Fibroblast of skin of right quadriceps (primary cell): ENCODE results near the gene REC114.
"Not testable (repeated sequence)": the region's sequence is repeated elsewhere in the genome, so short reads cannot be mapped to it uniquely, and the experiment has no call there.

Experiments used
- DNase-seq: peaks from one replicate; pipeline ENCODE4 v3.0.0-alpha.2; 2013

The REC114 gene, protein sequence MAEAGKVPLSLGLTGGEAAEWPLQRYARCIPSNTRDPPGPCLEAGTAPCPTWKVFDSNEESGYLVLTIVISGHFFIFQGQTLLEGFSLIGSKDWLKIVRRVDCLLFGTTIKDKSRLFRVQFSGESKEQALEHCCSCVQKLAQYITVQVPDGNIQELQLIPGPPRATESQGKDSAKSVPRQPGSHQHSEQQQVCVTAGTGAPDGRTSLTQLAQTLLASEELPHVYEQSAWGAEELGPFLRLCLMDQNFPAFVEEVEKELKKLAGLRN

DNA sequence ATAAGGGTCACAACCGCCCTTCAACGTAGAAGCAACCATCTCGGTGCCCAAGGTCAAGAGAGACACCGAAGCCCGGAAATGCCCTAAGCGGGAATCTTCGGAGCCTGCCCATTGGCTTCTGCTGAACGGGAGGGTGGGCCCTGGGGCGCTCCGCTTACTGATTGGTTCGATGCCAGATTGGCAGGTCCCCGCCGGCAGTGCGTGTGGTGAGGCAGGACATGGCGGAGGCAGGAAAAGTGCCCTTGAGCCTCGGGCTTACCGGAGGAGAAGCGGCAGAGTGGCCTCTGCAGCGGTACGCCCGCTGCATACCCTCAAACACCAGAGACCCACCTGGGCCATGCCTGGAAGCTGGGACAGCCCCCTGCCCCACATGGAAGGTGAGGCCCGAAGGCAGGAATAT lies at the start of gene REC114:
Gene REC114 (plus strand): TSS at position 197 of the 400 bp plus-strand sequence. CDS start 22 bp downstream, at position 219.
- DNase-seq: no peak

DNA sequence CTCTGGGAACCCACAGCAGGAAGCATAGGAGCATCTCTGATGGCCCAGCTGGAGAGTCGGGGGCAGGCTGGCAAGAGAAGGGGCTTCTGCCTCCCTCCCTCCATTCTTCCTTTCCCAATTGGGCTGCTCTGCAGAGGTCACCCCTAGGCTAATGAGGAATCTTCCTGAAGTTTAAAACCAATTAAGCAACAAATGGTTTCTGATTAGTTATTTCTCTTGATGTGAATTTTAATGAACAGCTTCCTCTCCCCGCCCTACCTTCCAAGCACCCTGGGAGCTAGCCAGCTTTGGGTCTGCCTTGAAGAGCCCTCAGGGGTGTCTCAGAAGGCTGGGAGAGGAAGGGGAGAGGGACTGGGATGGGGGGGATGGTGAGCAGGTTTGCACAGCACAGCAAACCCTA lies 49.6 kb upstream of the REC114 start:
- DNase-seq: no peak

DNA sequence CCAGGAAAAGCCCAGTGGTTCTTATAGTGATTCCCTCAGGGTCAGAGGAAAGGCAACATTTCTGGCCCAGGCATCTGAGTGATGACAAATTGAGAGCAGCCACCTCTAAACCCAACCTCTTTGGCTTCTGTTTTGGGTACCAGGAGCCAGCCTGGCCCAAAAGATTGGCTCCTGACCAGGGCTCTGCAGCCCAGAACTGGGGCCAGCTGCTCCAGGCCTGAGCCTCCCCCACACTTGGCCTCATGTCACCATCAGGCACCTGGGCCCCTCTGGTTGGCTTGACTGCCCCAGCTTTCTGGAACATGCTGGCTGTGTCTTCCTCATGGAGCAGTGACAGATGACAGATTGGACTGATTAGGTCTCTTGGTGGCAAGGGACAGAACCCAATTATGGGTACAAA lies 48.2 kb upstream of the REC114 start:
- DNase-seq: no peak

DNA sequence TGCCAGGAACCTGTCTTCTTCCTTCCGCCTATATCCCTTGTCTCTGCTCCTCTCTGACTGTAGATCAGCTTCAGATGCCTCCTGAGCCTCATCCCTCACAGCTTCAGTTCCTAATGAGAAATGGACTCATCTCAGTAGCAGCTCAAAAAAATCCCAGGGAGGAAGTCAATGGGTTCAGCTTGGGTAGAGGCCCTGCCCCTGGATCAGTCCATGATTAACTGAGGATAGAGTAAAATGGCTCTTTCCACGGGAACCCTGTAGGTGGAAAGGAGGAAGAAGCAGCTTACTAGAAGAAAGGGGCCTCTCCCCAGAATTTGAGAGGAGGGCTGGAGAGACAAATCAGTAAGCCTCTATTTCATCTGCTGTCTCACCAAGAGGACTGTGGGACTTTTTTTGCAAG lies 47.3 kb upstream of the REC114 start:
- no peak for DNase-seq

DNA sequence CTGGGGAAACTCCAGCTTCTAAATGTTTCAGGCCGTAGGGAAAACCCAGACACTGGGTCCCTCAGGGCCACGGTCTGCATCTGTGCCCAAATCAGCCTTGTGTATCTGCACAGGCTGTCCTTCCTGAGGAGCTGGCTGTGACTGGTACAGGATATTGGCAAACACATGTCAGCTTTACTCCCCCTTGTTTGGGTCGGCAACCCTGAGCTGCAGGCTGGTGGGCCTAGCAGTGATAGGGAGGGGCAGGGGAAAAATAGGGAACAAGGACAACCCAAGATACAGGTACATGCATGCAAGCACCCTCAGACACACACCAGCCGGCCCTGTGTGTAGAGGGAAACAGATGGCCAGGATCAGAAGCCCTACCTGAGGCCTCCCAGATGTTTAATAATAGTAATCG lies 45.5 kb upstream of the REC114 start:
- DNase-seq: no peak

DNA sequence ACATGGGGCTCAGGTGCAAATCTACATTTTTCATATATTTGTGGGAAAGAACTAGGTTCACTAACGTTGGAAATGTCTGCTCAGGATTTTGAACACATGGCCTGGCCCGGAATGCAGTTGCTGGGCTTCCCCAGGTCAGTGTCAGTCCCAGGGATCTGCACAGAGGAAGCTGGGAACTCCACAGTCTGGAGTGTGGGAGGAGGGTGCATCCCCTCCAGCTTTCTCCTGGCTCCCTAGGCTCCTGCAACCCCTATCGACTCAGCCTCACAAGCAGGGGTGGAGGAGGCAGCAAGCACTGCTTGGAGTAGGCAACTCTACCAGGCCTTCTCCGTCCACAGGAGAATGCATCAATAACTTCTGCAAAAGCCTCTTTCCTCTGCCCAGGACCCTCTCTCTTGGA lies 44.1 kb upstream of the REC114 start:
- no peak for DNase-seq

DNA sequence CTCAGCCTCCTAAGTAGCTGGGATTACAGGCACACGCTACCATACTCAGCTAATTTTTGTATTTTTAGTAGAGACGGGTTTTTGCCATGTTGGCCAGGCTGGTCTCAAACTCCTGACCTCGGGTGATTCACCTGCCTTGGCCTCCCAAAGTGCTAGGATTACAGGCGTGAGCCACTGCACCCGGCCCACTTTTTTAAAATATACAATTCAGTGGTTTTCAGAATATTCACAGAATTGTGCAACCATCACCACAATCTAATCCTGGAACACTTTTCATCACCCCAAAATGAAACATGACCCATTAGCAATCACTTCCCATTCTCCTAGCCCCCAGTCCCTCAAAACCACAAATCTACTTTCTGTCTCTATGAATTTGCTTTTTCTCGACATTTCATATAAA lies 42.7 kb upstream of the REC114 start:
- DNase-seq: peak; percentile 39

DNA sequence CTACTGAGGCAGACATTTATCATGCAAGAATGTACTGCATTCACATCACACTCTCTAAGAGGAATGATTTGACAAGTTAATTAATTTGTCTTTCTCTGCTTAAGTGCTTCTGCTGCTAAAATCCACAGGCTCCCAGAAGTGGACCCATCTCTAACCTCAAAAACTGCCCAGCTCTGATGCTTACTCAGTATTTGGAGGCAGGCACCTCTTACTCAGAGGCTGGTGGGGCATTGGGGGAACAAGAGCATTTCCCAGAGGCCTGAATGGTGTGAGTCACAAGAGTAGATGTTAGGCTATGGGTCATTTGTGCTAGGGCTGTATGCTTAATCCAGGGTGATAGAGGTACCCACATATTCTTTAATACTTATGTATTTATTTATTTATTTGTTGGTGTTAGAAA lies 39.8 kb upstream of the REC114 start:
- no peak for DNase-seq

DNA sequence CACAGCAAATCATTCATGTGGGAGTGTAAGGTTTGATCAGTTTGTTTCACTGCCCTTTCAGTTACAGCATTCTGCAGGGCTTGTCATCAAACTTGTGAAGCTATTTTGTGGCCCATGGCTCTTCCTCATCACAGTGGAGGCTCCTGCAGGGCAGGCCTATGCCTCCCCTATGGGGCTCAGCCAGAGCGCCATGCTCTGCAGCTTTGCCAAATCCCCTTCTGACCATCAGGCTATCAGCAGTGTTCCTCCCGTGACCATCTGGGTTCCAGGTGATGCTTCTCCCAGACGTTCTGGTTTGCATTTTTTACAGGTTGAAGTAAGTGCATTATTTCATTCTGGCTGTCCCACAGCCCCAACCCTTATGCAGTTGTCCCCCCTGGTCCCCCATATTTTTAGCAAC lies 28.1 kb upstream of the REC114 start:
- DNase-seq: no peak

DNA sequence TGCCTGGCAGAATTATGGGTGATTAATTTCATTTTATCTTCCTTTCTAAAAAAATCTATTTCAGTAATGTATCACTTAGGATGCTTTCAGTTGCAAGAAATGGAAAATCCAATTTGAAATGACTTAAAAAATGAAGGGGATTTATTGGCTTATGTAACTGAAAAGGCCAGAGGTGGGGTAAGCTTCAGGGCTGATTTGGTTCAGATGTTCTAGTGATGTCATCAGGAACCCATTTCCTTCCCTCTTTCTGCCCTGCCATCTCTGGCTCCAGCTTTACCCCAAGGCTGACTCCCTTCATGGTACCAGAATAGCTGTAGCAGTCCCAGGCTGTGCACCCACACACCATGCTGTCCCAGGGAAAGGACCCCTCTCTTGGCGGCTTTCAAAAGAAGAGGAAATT lies 18.5 kb upstream of the REC114 start:
- no peak for DNase-seq

DNA sequence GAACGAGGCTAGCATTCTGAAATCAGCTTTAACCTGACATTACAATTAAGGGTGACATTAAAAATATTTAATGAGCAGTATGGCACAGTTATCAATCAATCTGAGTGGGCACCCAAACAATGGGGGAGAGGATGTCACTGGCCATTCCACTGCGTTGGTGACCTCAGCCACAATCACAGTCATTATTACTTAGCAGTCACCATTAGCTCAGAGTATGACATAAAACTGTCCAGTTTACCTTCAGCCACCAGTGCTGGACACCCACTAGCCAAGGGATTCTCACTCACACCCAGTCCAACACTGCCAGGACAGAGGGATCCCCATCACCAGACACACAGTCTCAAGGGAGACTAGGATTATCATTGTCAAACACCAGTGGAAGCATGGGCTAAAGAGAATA lies 17.5 kb upstream of the REC114 start:
- no peak for DNase-seq

DNA sequence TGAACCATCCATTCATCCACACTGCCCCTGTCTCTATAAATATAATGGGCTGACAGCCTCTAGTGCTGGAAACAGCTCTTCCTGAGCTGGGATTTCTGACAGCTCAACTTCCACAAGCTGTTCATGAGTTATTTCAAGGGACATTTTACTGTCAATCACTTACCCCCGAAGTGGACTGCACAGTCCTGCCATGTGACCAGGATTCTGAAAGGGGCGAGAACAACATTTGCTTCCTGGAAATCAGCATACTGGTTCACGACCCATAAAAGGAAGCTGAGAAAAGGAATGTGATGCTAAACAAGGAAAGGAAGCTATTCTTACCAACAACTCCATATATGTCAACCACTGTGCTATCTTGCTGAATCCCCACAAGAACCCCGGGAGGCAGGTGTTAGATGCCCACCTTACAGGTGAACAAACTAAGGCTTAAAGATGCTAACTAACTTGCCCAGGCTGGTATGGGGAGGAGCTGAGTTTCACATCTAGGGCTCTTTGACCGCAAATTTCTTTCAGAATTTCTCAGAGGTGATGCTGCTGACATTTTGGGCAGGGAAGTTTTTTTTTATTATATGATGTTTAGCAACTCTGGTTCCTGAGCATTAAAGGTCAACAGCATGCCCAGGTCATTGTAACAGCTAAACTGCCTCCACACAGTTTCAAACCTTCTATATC lies 16.5 kb upstream of the REC114 start:
- DNase-seq: no peak

DNA sequence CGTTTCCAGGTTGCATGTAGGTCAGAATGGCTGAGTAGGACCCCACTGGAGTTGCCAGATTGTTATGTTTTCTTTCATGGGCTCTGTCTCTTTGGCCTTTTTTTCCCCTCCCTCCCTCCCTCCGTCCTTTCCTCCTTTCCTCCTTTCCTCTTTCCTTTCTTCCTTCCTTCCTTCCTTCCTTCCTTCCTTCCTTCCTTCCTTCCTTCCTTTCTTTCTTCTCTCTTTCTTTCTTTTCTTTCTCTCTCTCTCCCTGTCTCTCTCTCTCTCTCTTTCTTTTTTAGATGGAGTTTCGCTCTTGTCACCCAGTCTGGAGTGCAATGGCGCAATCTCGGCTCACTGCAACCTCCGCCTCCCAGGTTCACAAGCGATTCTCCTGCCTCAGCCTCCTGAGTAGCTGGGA lies 11.6 kb upstream of the REC114 start:
- not testable (repeated sequence) for DNase-seq

DNA sequence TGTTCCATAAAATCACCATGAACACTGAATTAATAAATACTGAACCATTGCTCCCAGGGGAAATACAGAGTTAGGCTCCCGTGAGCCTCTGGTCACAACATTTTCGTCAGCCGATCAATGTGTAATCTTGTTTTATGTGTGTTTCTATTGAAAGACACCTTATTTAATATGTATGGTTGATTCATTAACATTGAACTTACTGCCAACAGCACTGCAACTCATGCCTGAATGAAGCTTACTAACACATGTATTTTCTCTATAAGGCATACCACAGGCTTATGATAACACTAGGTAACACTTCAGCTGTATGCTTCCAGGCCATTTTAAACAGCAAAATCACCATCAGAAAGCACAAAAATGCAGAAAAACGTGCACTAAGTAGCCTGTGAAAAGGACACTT lies 9.1 kb upstream of the REC114 start:
- DNase-seq: no peak

DNA sequence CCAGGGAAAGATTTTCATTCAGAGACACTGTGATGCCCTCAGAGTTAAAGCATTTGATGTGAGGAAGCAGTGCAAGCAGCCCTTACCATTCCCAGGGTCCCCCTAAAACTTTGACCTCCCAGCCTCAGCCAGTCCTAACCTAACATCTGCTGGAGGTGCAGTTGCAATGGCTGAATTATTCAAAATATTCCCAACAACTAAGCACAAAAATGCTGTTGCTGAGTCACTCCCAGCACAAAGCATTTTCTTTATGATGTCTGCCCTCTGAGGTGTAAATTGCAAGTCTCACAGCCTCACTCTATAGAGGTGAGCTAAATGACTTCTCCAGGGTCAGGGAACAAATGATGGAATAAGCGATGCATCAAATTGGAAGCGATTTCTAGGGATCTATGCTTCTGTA lies 6.4 kb upstream of the REC114 start:
- DNase-seq: no peak

DNA sequence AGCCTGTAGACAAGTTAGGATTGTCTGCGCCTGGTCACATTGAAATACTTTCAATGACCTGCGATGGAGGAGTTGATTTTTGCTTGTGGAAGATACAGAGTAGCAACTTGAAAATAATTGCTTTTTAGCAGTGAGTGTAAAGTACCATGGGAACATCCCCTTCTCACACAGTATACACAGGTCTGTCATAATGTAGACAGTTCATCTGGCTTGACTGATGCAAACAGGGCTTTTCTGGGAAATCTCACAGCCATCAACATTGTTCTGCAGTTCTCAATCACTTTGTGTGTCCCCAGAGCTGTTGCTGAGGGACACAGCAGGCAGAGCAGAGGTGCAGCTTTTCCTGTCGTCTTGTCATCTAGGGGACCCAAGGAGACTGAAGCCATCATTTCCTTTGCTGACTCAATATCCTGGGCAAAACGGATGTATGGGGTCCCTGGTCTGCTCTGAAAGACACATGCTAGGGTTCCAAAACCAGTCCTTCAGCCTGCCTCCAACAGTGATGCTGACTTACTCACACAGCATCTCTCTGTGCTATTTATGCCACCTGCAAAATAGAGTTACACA lies 5.3 kb upstream of the REC114 start:
- no peak for DNase-seq

DNA sequence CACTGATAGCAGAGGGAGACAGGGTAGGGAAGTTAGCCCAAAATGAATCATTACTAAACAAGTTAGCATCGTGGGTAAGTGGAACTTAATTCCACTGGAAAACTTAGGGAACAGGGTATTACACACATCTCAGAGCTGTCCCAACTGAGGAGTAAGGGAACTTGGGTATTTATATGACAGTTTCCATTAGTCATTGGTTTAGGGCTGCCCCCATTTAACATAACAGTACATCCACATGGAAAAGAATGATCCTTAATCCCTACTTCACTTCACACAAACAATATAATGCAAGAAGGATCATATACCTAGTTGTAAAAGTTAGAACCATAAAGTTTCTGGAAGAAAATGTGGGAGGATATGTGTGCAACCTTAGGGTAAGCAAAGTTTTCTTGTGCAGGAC lies 4.3 kb upstream of the REC114 start:
- DNase-seq: no peak

DNA sequence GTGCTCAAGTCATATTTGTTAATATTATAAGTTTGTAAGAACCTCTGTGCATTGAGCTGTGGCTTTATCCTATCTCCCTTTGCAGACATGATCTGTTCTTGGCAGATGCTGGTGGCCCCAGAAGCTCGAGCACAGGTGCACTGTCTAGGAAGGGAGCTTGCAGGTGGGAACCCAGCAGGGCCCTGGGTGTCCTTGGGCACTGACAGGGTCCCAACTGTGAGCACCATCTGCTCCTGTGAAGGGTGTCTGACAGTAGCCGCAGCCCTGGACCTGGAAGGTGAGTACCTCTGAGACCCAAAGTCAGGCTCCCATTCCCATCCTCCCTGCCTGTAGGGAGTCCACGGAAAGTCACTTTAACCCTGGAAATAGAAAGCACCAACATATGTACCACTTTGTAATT lies 2.4 kb upstream of the REC114 start:
- no peak for DNase-seq

DNA sequence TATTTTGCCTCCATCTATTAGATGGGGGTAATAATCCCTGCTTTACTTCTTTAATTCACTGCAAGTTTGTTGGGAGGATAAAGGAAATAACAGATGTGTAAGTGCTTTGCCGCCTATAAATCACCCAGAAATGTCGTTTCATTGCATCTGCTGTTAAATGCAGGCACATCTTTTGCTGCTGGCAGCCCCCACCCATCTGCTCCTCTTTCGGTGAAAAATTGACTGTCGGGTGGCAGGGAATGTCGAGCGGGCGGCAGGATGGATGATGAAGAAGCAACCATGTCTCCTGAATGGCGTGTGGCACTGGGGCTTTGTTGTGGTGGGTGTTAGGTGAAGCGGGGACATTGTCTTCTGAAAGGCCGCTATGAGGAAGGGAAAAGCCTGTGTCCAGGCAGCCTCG lies 543 bp upstream of the REC114 start:
- DNase-seq: no peak

DNA sequence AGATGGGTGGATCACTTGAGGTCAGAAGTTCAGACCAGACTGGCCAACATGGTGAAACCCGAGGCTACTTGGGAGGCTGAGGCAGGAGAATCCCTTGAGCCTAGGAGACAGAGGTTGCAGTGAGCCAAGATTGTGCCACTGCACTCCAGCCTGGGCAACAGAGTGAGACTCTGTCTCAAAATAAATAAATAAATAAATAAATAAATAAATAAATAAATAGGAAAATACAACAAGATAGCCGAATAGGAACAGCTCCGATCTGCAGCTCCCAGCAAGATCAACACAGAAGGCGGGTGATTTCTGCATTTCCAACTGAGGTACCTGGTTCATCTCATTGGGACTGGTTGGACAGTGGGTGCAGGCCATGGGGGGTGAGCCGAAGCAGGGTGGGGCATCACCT lies 4.5 kb downstream of the REC114 start:
- DNase-seq: not testable (repeated sequence)

DNA sequence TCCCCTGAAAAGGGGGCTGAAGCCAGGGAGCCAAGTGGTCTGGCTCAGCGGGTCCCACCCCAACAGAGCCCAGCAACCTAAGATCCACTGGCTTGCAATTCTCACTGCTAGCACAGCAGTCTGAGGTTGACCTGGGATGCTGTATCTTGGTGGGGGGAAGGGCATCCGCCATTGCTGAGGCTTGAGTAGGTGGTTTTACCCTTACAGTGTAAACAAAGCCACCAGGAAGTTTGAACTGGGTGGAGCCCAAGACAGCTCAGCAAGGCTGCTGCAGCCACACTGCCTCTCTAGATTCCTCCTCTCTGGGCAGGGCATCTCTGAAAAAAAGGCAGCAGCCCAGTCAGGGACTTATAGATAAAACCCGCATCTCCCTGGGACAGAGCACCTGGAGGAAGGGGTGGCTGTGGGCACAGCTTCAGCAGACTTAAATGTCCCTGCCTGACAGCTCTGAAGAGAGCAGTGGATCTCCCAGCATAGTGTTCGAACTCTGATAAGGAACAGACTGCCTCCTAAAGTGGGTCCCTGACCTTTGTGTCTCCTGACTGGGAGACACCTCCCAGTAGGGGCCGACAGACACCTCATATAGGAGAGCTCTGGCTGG lies 5.3 kb downstream of the REC114 start:
- DNase-seq: not testable (repeated sequence)

DNA sequence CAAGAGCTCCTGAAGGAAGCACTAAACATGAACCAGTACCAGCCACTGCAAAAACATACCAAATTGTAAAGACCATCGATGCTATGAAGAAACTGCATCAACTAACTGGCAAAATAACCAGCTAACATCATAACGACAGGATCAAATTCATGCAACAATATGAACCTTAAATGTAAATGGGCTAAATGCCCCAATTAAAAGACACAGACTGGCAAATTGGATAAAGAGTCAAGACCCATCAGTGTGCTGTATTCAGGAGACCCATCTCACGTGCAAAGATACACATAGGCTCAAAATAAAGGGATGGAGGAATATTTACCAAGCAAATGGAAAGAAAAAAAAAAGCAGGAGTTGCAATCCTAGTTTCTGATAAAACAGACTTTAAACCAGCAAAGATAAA lies 7.0 kb downstream of the REC114 start:
- not testable (repeated sequence) for DNase-seq

DNA sequence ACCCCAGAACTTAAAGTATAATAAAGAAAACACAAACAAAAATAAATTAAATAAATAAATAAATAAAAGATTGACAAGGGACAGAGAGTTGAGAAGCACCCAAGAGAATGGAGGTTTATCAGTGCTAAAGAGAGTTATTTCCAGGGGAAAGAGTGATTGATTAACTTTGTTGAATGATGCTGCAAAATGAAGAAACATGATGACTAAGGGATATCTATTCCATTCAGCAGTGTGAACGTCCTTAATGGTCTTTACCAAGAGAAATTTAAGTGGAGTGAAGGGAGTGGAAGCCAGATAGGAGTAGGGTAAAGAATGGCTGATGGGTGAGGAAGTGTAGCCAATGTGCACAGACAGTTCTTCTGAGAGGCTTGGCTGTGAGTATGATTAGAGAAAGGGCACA lies 11.1 kb downstream of the REC114 start:
- no peak for DNase-seq

DNA sequence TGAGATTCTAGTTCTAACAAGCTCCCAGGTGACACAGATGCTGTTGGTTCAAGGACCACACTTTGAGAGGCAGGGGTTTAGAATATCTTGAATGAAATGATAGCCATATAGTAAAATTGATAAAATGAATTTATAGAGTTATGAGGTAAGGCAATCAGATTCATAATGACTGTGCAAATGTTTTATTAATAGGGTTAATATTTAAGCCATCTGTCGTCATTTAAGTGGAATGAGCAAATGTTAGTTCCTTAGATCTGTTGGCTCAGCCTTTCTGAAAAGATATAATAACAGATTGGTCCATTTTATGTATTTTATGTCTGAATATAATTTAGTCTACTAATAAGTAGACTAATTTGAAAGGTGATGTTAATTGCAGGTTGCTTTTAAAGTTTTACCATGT lies 12.9 kb downstream of the REC114 start:
- DNase-seq: no peak
